WTC11 (cell line): Measurements from ENCODE around the gene THEMIS2. TPM values are rescaled to one million over a fixed set of nuclear protein-coding genes. Genes with fewer than 3 reads are reported as not detected.

Experiments
- ATAC-seq: fragments of 200-7000 bp; cut with Tn5 transposase; 2 replicates; pipeline ENCODE4 v1.10.0; 2021; ENCODE audit warnings: mild to moderate bottlenecking, moderate library complexity
- CTCF ChIA-PET: fragments of 300-600 bp; sonication (Branson Sonifier 250); formaldehyde crosslinking; loops from one replicate; lab custom pipeline; 2021; ENCODE audit warnings: antibody characterized with exemption; lab: Charles Lee
- POLR2A ChIA-PET: fragments of 350-600 bp; sonication (Branson Sonifier 250); formaldehyde crosslinking; loops from one replicate; lab custom pipeline; 2021; ENCODE audit warnings: antibody characterized with exemption; lab: Charles Lee
- DNase-seq: peaks from one replicate; pipeline ENCODE4 v3.0.0; 2021; ENCODE audit warnings: low spot score
- H3K27ac Mint-ChIP-seq: 2 replicates; pipeline ENCODE4 v1.8.0; 2021; ENCODE audit warnings: mixed read lengths
- H3K27me3 Mint-ChIP-seq: 2 replicates; pipeline ENCODE4 v1.8.0; 2021; ENCODE audit warnings: low read depth, mild to moderate bottlenecking, moderate library complexity, mixed read lengths
- H3K36me3 Mint-ChIP-seq: 2 replicates; pipeline ENCODE4 v1.8.0; 2021; ENCODE audit warnings: mixed read lengths
- H3K4me1 Mint-ChIP-seq: 2 replicates; pipeline ENCODE4 v1.8.0; 2022; ENCODE audit warnings: mixed read lengths
- H3K4me3 Mint-ChIP-seq: 2 replicates; pipeline ENCODE4 v1.8.0; 2021; ENCODE audit warnings: mild to moderate bottlenecking, moderate library complexity, mixed read lengths
- H3K9me3 Mint-ChIP-seq: 2 replicates; pipeline ENCODE4 v1.8.0; 2021; ENCODE audit warnings: mixed read lengths
- ARID4B ChIP-seq: sonication (generic); formaldehyde crosslinking; IDR thresholded peaks from 2 replicates; pipeline ENCODE4 v1.8.0; 2023; ENCODE audit warnings: missing genetic modification reagents, mild to moderate bottlenecking, borderline replicate concordance
- ATF6 ChIP-seq: sonication (generic); formaldehyde crosslinking; IDR thresholded peaks from 2 replicates; pipeline ENCODE4 v1.8.1; 2023; ENCODE audit warnings: mild to moderate bottlenecking, missing genetic modification reagents
- CREM ChIP-seq: sonication (generic); formaldehyde crosslinking; IDR thresholded peaks from 2 replicates; pipeline ENCODE4 v1.8.1; 2022; ENCODE audit warnings: mild to moderate bottlenecking, missing genetic modification reagents, moderate library complexity
- E2F4 ChIP-seq: sonication (generic); formaldehyde crosslinking; IDR thresholded peaks from 2 replicates; pipeline ENCODE4 v1.8.1; 2022; ENCODE audit warnings: low read depth, mild to moderate bottlenecking, moderate library complexity, missing genetic modification reagents, borderline replicate concordance
- E2F5 ChIP-seq: sonication (generic); formaldehyde crosslinking; IDR thresholded peaks from 2 replicates; pipeline ENCODE4 v1.8.1; 2022; ENCODE audit warnings: mild to moderate bottlenecking, moderate library complexity, missing genetic modification reagents
- FOXK1 ChIP-seq: sonication (generic); formaldehyde crosslinking; IDR thresholded peaks from 2 replicates; pipeline ENCODE4 v1.8.0; 2022; ENCODE audit warnings: mild to moderate bottlenecking, moderate library complexity, missing genetic modification reagents
- FOXP1 ChIP-seq: sonication (generic); formaldehyde crosslinking; IDR thresholded peaks from 2 replicates; pipeline ENCODE4 v1.8.0; 2022; ENCODE audit warnings: missing genetic modification reagents, mild to moderate bottlenecking, moderate library complexity, borderline replicate concordance
- GTF2I ChIP-seq: fragments of 250-450 bp; sonication (Bioruptor Pico); conservative IDR thresholded peaks from 2 replicates; pipeline ENCODE4 v1.4.0; 2021; ENCODE audit warnings: mild to moderate bottlenecking
- RORB ChIP-seq: fragments of 250-450 bp; sonication (Bioruptor Pico); IDR thresholded peaks from 2 replicates; pipeline ENCODE4 v1.9.0; 2021; ENCODE audit warnings: mild to moderate bottlenecking
- SMAD4 ChIP-seq: sonication (generic); formaldehyde crosslinking; IDR thresholded peaks from 2 replicates; pipeline ENCODE4 v1.8.0; 2022; ENCODE audit warnings: mild to moderate bottlenecking, missing genetic modification reagents
- USF2 ChIP-seq: sonication (generic); formaldehyde crosslinking; IDR thresholded peaks from 2 replicates; pipeline ENCODE4 v1.8.1; 2023; ENCODE audit warnings: mild to moderate bottlenecking, missing genetic modification reagents, moderate library complexity
- ZNF121 ChIP-seq: sonication (generic); formaldehyde crosslinking; IDR thresholded peaks from 2 replicates; pipeline ENCODE4 v1.8.0; 2023; ENCODE audit warnings: missing genetic modification reagents
- ZNF219 ChIP-seq: sonication (generic); formaldehyde crosslinking; IDR thresholded peaks from 2 replicates; pipeline ENCODE4 v1.8.0; 2023; ENCODE audit warnings: missing genetic modification reagents, mild to moderate bottlenecking, borderline replicate concordance
- ZNF281 ChIP-seq: sonication (generic); formaldehyde crosslinking; IDR thresholded peaks from 2 replicates; pipeline ENCODE4 v1.8.0; 2023; ENCODE audit warnings: mild to moderate bottlenecking, missing genetic modification reagents
- ZNF416 ChIP-seq: fragments of 250-450 bp; sonication (Bioruptor Pico); IDR thresholded peaks from 2 replicates; pipeline ENCODE4 v1.9.0; 2021; ENCODE audit warnings: mild to moderate bottlenecking, inconsistent platforms
- ZNF671 ChIP-seq: fragments of 250-450 bp; sonication (Bioruptor Pico); IDR thresholded peaks from 2 replicates; pipeline ENCODE4 v1.8.0; 2021; ENCODE audit warnings: mild to moderate bottlenecking
- total RNA-seq: library from RNA; stranded (reverse); gene quantifications from 3 replicates; pipeline ENCODE4 v1.2.3, GENCODE V29; 2021
- TF ChIP-seq, protein P1 (sequence below): sonication (generic); formaldehyde crosslinking; IDR thresholded peaks from 2 replicates; pipeline ENCODE4 v1.8.0; 2023; ENCODE audit warnings: missing genetic modification reagents
- TF ChIP-seq, protein P2 (sequence below): sonication (generic); formaldehyde crosslinking; IDR thresholded peaks from 2 replicates; pipeline ENCODE4 v1.8.1; 2022; ENCODE audit warnings: missing genetic modification reagents, borderline replicate concordance

The THEMIS2 gene
- total RNA-seq, 1 experiment from 2014 or later = 12.7 TPM

DNA sequence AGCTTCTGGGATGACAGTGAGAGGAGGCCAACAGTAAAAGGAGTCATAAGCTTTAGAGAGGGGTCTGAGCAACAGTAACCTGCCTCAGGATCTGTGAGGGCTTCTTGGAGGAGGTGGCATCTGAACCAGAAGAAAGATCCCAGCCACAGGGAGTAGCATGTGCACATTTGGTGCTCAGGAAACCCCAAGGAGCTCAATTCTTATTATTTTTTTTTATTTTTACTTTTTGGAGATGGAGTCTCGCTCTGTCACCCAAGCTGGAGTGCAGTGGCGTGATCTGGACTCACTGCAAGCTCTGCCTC lies 4.7 kb downstream of the THEMIS2 start:
- H3K36me3 Mint-ChIP-seq = 0 out of 2 replicates have a peak, but pooled peaks cover 3% of the 10 kb centered on the region
- no peaks in the 10 kb centered on the region for H3K9me3 Mint-ChIP-seq
- no peak for ATAC-seq
- peaks cover 6% of the 10 kb centered on the region for H3K27me3 Mint-ChIP-seq
- no peak for DNase-seq
- H3K27ac Mint-ChIP-seq = no peak overlapping the region
- POLR2A ChIA-PET = interaction anchor here (0.6 kb wide), 1 partner anchor 11 kb away, joined by 13 read pairs; no protein-coding TSS in a partner anchor
- CTCF ChIA-PET = interaction anchor here (1.2 kb wide), 1 partner anchor 208 kb away, joined by 3 read pairs; no protein-coding TSS in a partner anchor
- TF ChIP-seq ZNF121 (no peak), SMAD4 (CRISPR knock-in tag) (no peak), USF2 (CRISPR knock-in tag) (no peak), E2F5 (CRISPR knock-in tag) (no peak), RORB (no peak), GTF2I (CRISPR knock-in tag) (no peak), ZNF281 (CRISPR knock-in tag) (no peak), ATF6 (CRISPR knock-in tag) (no peak), FOXP1 (CRISPR knock-in tag) (no peak), FOXK1 (CRISPR knock-in tag) (no peak), ZNF219 (CRISPR knock-in tag) (no peak), E2F4 (CRISPR knock-in tag) (no peak), CREM (CRISPR knock-in tag) (no peak), ARID4B (CRISPR knock-in tag) (no peak), ZNF416 (no peak), ZNF671 (CRISPR knock-in tag) (no peak)
- TF ChIP-seq, protein P1, sequence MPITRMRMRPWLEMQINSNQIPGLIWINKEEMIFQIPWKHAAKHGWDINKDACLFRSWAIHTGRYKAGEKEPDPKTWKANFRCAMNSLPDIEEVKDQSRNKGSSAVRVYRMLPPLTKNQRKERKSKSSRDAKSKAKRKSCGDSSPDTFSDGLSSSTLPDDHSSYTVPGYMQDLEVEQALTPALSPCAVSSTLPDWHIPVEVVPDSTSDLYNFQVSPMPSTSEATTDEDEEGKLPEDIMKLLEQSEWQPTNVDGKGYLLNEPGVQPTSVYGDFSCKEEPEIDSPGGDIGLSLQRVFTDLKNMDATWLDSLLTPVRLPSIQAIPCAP (CRISPR knock-in tag) = no peak
- TF ChIP-seq, protein P2, sequence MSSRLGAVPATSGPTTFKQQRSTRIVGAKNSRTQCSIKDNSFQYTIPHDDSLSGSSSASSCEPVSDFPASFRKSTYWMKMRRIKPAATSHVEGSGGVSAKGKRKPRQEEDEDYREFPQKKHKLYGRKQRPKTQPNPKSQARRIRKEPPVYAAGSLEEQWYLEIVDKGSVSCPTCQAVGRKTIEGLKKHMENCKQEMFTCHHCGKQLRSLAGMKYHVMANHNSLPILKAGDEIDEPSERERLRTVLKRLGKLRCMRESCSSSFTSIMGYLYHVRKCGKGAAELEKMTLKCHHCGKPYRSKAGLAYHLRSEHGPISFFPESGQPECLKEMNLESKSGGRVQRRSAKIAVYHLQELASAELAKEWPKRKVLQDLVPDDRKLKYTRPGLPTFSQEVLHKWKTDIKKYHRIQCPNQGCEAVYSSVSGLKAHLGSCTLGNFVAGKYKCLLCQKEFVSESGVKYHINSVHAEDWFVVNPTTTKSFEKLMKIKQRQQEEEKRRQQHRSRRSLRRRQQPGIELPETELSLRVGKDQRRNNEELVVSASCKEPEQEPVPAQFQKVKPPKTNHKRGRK (CRISPR knock-in tag) = no peak
- H3K4me3 Mint-ChIP-seq = no peak overlapping the region
- peaks cover 4% of the 10 kb centered on the region for H3K4me1 Mint-ChIP-seq
